K562 (cell line): ENCODE data around the gene CHSY1.

Experiments used
- CHD2 ChIP-seq: IDR thresholded peaks from 2 replicates; pipeline ENCODE4 v1.6.1; 2011; ENCODE audit warnings: low read depth, low read length
- CTCF ChIP-seq, 3 experiments: IDR thresholded peaks in 2 of 3; conservative IDR thresholded peaks in 1 of 3; 2 replicates each; pipeline ENCODE4 v1.5.1; 2011 to 2012; ENCODE audit warnings: low read length in 3 of 3, mild to moderate bottlenecking in 3 of 3, control low read depth in 2 of 3, improper control_type of control experiment in 1 of 3, inconsistent platforms in 1 of 3, low read depth in 1 of 3, mixed read lengths in 1 of 3, moderate library complexity in 1 of 3; ENCODE audit not compliant: insufficient read depth in 2 of 3
- CUX1 ChIP-seq: fragments of 200-800 bp; sonication (Bioruptor generic); IDR thresholded peaks from 2 replicates; pipeline ENCODE4 v1.6.1; 2016; ENCODE audit warnings: missing genetic modification characterization, missing compliant biosample characterization
- HNRNPK ChIP-seq: fragments of 200-400 bp; formaldehyde crosslinking; IDR thresholded peaks from one replicate; pipeline ENCODE4 v1.6.1; 2018; ENCODE audit warnings: mild to moderate bottlenecking, low read depth, low read length; ENCODE audit not compliant: poor library complexity, severe bottlenecking
- MAFK ChIP-seq: IDR thresholded peaks from 2 replicates; pipeline ENCODE4 v1.6.1; 2011; ENCODE audit warnings: low read length, improper control_type of control experiment
- NFRKB ChIP-seq: fragments of 450-650 bp; IDR thresholded peaks from 2 replicates; pipeline ENCODE4 v1.6.1; 2016; ENCODE audit warnings: low read depth
- RFX5 ChIP-seq: IDR thresholded peaks from 2 replicates; pipeline ENCODE4 v1.6.1; 2011; ENCODE audit warnings: low read depth, mild to moderate bottlenecking, improper control_type of control experiment, low read length
- ZFX ChIP-seq: sonication (generic); formaldehyde crosslinking; IDR thresholded peaks from 2 replicates; pipeline ENCODE4 v1.8.0; 2022; ENCODE audit warnings: mild to moderate bottlenecking, missing genetic modification reagents, moderate library complexity
- ZNF133 ChIP-seq: fragments of 250-450 bp; sonication (Bioruptor Pico); IDR thresholded peaks from 2 replicates; pipeline ENCODE4 v1.4.0; 2020; ENCODE audit warnings: mild to moderate bottlenecking
- ZNF668 ChIP-seq: fragments of 250-450 bp; sonication (Bioruptor Pico); IDR thresholded peaks from 2 replicates; pipeline ENCODE4 v1.8.0; 2022; ENCODE audit warnings: mild to moderate bottlenecking, inconsistent platforms

GRCh38 chr15:101211897-101212296, 40.0 kb downstream of the CHSY1 start:
- no peak for TF ChIP-seq CUX1
- no peak for TF ChIP-seq ZNF668 (CRISPR knock-in tag)
- no peak for TF ChIP-seq NFRKB
- no peak for TF ChIP-seq CTCF (IDR thresholded peaks at IDR 0.05 in 2 of 3, conservative IDR thresholded peaks at IDR 0.05 in 1 of 3; ENCODE audit: insufficient read depth in 2 of 3, low read depth in 1 of 3, low read length in 3 of 3)
- TF ChIP-seq MAFK, result no peak
- TF ChIP-seq HNRNPK, result no peak
- no peak for TF ChIP-seq ZNF133 (CRISPR knock-in tag)
- TF ChIP-seq RFX5, result no peak
- TF ChIP-seq CHD2, result no peak
- no peak for TF ChIP-seq ZFX
